Measurements from ENCODE around the gene URB1.

GRCh38 chr21:32282992-32283391, 109.8 kb downstream of the URB1 start:
- TF ChIP-seq POLR2A (IDR thresholded peaks at IDR 0.05) = no peak
- TF ChIP-seq CTCF (IDR thresholded peaks at IDR 0.05) = no peak
